ENCODE results near the gene DSCAM. TPM values are rescaled to one million over a fixed set of nuclear protein-coding genes. Genes with fewer than 3 reads are reported as not detected.
"Not testable (repeated sequence)": the region's sequence is repeated elsewhere in the genome, so short reads cannot be mapped to it uniquely, and the experiment has no call there.

DSCAM gene, protein sequence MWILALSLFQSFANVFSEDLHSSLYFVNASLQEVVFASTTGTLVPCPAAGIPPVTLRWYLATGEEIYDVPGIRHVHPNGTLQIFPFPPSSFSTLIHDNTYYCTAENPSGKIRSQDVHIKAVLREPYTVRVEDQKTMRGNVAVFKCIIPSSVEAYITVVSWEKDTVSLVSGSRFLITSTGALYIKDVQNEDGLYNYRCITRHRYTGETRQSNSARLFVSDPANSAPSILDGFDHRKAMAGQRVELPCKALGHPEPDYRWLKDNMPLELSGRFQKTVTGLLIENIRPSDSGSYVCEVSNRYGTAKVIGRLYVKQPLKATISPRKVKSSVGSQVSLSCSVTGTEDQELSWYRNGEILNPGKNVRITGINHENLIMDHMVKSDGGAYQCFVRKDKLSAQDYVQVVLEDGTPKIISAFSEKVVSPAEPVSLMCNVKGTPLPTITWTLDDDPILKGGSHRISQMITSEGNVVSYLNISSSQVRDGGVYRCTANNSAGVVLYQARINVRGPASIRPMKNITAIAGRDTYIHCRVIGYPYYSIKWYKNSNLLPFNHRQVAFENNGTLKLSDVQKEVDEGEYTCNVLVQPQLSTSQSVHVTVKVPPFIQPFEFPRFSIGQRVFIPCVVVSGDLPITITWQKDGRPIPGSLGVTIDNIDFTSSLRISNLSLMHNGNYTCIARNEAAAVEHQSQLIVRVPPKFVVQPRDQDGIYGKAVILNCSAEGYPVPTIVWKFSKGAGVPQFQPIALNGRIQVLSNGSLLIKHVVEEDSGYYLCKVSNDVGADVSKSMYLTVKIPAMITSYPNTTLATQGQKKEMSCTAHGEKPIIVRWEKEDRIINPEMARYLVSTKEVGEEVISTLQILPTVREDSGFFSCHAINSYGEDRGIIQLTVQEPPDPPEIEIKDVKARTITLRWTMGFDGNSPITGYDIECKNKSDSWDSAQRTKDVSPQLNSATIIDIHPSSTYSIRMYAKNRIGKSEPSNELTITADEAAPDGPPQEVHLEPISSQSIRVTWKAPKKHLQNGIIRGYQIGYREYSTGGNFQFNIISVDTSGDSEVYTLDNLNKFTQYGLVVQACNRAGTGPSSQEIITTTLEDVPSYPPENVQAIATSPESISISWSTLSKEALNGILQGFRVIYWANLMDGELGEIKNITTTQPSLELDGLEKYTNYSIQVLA (N-terminal part only)
- total RNA-seq = not detected

DNA sequence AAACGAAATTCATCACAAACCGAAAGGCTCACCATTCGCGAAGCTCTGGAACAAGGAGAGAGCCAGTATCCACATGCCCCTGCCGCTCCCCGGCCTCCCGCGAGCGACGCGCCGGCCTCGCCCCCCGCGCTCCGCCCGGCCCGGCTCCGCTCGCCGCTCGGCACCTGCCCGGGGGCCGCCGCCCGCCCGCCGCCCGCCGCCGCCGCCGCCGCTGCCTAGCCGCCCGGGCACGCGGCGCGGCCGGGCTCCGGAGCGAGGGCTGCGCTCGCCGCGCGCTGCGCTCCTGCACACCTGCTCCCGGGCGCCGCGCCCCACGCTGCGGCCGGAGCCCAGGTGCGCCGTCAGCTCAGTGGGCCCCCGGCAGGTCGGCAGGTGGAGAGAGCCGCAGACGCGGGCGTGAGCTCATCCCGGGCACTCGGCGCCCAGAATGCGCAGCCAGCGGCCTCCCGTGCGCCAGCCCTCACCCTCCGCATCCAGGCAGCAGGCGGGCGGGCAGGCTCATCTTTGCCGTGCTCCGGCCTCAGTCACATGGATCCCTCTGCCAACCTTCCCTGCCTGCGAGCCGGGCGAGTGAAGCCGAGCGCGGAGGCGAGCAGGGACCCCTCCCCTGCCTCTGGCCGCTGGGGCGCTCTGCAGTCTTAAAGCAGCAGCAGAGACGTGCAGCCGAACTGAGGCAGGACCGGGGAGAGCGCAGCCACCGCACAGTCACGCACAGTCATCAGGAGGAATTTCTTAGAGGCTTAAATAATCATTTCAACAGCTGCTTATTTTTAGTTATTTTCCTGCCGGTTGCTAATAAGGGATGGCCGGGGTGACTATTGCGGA, at the start of gene DSCAM:
TSS of gene DSCAM (minus strand) at position 572 of the 825 bp plus-strand sequence. CDS start at position 75, 497 bp downstream.
- DNase-seq = no peak
- intact Hi-C loops (cut with micrococcal nuclease) = no loop called here
- ChIA-PET POLR2A (no interaction called here), CTCF (no interaction called here)
- Mint-ChIP-seq H3K27me3 (peaks cover 29% of the 10 kb centered on the region), H3K27ac (no peak within 1 kb of the TSS), H3K4me3 (no peak within 1 kb of the TSS), H3K9me3 (no peaks in the 10 kb centered on the region), H3K4me1 (ENCODE audit: low read depth) (no peaks in the 10 kb centered on the region), H3K36me3 (ENCODE audit: low read depth) (no peaks in the 10 kb centered on the region)
- no peak for ATAC-seq
- TF ChIP-seq, protein P1, sequence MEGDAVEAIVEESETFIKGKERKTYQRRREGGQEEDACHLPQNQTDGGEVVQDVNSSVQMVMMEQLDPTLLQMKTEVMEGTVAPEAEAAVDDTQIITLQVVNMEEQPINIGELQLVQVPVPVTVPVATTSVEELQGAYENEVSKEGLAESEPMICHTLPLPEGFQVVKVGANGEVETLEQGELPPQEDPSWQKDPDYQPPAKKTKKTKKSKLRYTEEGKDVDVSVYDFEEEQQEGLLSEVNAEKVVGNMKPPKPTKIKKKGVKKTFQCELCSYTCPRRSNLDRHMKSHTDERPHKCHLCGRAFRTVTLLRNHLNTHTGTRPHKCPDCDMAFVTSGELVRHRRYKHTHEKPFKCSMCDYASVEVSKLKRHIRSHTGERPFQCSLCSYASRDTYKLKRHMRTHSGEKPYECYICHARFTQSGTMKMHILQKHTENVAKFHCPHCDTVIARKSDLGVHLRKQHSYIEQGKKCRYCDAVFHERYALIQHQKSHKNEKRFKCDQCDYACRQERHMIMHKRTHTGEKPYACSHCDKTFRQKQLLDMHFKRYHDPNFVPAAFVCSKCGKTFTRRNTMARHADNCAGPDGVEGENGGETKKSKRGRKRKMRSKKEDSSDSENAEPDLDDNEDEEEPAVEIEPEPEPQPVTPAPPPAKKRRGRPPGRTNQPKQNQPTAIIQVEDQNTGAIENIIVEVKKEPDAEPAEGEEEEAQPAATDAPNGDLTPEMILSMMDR (IDR thresholded peaks at IDR 0.05) = no peak

DNA sequence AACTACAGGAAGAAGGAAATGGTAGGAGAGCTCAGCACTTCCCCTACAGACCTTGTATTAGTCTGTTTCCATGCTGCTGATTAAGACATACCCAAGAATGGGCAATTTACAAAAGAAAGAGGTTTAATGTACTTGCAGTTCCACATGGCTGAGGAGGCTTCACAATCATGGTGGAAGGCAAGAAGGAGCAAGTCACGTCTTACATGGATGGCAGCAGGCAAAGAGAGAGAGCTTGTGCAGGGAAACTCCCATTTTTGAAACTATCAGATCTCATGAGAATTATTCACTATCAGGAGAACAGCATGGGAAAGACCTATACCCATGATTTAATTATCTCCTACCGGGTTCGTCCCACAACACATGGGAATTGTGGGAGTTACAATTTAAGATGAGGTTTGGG, 48.7 kb upstream of the DSCAM start:
- DNase-seq; H3K27me3 Mint-ChIP-seq; ATAC-seq; H3K36me3 Mint-ChIP-seq (ENCODE audit: low read depth); H3K4me1 Mint-ChIP-seq (ENCODE audit: low read depth); POLR2A ChIA-PET; H3K4me3 Mint-ChIP-seq; CTCF ChIA-PET; H3K27ac Mint-ChIP-seq; intact Hi-C loops (cut with micrococcal nuclease): not testable (repeated sequence)
- H3K9me3 Mint-ChIP-seq = peaks cover 20% of the 10 kb centered on the region

DNA sequence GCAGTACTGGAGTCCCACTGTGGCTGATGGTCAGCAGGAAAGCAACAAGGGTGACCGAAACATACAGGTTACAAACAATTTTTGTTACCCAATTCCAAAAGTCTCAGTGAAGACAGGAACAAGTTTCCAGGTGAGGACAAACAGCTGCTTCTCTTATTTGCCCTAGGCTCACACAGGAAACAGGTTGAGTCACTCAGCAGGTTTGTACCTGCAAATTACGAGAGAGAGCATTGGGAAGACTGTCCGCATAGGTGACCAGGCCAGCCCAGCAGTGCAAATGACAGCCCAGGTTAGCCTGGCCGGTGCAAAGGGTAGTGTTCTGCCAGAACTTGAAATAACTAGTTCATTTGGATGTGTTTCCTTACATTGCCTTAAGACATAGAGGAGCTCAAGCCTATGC, 40.0 kb upstream of the DSCAM start:
- H3K27me3 Mint-ChIP-seq = peaks cover 4% of the 10 kb centered on the region

DNA sequence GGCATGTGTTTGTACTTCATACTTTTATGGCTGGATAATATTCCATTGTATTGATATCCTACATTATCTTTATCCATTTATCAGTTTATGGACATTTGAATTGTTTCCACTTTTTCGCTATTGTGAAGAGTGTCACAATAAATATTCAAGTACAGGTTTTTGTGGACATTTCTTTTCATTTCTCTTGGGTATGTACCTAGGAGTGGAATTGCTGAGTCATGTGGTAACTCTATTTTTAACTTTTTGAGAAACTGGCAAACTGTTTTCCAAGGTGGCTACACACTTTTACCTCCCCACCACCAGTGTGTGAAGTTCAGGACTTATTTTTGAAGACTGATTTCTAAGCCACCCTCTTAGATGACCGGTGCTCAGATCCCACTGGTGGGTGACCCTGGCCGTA, 39.0 kb upstream of the DSCAM start:
- ChIA-PET CTCF (no interaction called here), POLR2A (no interaction called here)
- Mint-ChIP-seq H3K27ac (no peak overlapping the region), H3K4me3 (no peak overlapping the region), H3K9me3 (peaks cover 4% of the 10 kb centered on the region), H3K4me1 (ENCODE audit: low read depth) (no peaks in the 10 kb centered on the region), H3K36me3 (ENCODE audit: low read depth) (no peaks in the 10 kb centered on the region), H3K27me3 (peaks cover 4% of the 10 kb centered on the region)
- ATAC-seq (no peak), DNase-seq (no peak)
- intact Hi-C loops (cut with micrococcal nuclease) = no loop called here
- TF ChIP-seq, protein P1 (IDR thresholded peaks at IDR 0.05) = no peak

More for the DNA sequence above, 40.0 kb upstream of the DSCAM start:
- no peaks in the 10 kb centered on the region for H3K4me1 Mint-ChIP-seq (ENCODE audit: low read depth)
- intact Hi-C loops (cut with micrococcal nuclease) = no loop called here
- H3K9me3 Mint-ChIP-seq = peaks cover 1% of the 10 kb centered on the region
- ChIA-PET CTCF (no interaction called here), POLR2A (no interaction called here)
- H3K27ac Mint-ChIP-seq = no peak overlapping the region
- ATAC-seq (no peak), DNase-seq (no peak)
- H3K4me3 Mint-ChIP-seq = no peak overlapping the region
- H3K36me3 Mint-ChIP-seq (ENCODE audit: low read depth) = no peaks in the 10 kb centered on the region
- TF ChIP-seq, protein P1 (IDR thresholded peaks at IDR 0.05) = no peak

Measured in activated CD8-positive, alpha-beta T cell treated with anti-CD3 and anti-CD28 coated beads for 36 hours (primary cell).